GM19395 (cell line): ENCODE data around the gene CLDND1.
A peak's percentile ranks its signal among the peaks of the same experiment; 100 is the strongest.

Experiments used
- ATAC-seq: cut with Tn5 transposase; IDR thresholded peaks from one replicate; pipeline ENCODE4 v1.9.1; 2021; ENCODE audit warnings: mild to moderate bottlenecking, moderate library complexity; ENCODE audit not compliant: unreplicated experiment

The CLDND1 gene

GRCh38 chr3:98521897-98522543 is 682 bp downstream of the CLDND1 start:
- peak; percentile 51 for ATAC-seq

GRCh38 chr3:98519351-98519750 is 3.4 kb downstream of the CLDND1 start:
- no peak for ATAC-seq

DNA sequence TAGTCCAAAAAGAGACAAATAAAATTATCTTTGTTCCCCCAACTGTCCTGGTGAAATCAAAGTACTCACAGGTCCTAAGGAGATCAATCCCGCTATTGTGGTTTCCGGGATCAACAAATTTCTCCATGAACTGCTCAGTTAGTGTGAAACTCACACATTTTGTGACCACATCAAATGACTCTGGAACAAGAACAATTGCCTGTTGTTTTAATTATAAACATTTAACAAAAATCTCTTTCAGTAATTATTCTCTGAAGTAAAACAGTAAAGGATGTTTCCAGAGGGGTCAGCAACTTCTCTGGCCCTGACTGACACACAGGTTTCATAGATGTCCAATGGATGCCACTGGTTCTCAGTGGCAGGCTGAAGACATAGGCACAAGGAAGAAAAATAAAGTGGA is 3.9 kb downstream of the CLDND1 start:
- ATAC-seq = no peak

- ATAC-seq = no peak
These were observed 7.8 kb downstream of the CLDND1 start for GRCh38 chr3:98514948-98515347.

DNA sequence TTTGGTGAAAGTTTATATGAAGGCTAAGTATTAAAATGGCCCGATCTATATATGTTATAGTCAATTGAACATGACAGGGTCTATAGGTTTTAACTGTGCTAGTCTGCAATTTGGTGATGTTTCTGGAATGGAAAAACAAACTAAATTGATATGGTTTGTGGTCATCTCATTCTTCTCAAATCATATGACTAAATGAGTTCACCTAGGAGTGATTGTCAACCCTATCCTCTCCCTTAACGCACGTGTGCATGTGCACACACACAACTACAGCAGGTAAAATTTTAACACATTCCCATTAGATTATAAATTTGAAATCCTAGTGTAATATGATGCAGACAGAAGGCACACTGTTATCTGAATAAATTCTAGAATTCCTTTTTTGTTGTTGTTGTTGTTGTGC is 9.0 kb downstream of the CLDND1 start:
- ATAC-seq = no peak

GRCh38 chr3:98513091-98513511 is 9.6 kb downstream of the CLDND1 start:
- no peak for ATAC-seq

GRCh38 chr3:98512576-98512975 is 10.1 kb downstream of the CLDND1 start:
- no peak for ATAC-seq

- no peak for ATAC-seq
These were observed 14.1 kb downstream of the CLDND1 start for GRCh38 chr3:98508582-98508981.

DNA sequence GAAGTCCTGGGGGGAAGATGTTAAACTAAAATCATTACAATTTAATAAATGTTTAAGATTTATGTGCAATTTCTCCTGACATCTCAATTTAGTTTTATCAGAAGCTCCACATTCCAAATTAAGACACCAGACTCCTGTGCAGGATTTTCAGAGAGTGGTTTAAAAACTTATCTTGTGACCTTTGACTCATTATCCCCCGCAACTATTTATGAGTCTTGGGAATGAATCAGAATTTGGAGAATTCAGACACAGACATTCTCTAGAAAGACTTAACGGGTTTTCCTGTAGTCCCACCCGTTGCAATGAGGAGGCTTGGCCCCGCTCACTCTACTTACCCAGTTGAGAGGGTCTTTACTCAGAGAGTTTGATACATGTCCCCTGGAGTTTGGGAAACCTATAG is 18.2 kb downstream of the CLDND1 start:
- no peak for ATAC-seq

DNA sequence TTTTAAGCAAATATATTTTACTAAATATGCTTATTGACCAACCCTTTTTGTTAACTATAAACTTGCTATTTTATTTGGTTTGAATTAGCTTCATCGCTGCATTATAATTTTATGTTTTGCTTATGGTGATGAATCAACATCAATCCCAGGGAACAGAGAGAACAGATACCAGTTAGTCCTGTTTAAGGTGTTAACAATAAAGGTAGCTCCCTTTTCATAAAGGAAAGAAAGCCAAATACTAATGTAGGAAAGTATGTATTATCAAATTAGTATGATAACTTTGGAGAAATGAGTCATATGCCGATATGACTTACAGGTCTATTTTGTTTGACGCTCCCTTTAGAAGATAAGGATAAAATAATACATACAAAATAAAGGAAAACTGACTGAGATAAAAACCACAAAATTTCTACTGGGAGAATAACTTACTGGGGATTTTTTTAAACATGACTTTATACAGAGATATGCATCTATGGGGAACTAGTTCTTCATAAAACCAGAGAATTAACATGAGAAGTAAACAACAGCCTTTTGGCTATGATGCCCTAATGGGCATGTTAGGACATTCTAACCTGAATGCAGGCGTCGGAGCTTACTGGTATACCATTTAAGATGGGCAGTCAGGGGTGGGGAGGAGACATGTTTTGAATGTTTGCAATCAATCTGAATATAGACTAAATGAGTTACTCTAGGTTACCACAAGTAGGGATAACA is 20.7 kb downstream of the CLDND1 start:
- ATAC-seq = no peak

GRCh38 chr3:98501270-98501669 is 21.4 kb downstream of the CLDND1 start:
- ATAC-seq = no peak

GRCh38 chr3:98500019-98500418 is 22.7 kb downstream of the CLDND1 start:
- no peak for ATAC-seq

DNA sequence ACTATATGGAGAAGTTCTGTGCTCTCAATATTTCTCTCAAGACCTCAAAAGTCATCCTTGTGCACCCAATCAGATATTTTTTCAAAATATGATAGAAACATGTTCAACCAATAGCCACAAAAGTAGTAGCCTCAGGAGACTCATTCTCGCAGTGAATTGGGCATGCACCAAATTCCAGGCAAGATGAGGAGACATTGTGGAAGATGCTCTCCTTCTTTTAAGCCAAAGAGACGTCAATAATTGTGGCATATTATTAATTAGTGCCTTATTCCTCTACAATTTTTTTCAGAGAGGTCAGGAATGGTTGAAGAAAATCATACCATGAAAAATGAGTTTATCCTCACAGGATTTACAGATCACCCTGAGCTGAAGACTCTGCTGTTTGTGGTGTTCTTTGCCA is 25.3 kb downstream of the CLDND1 start, which contains the start of gene OR5K2:
Gene OR5K2 (plus strand): TSS at position 301 of the 400 bp plus-strand sequence. CDS start 0 bp downstream, at position 301.
- no peak for ATAC-seq

DNA sequence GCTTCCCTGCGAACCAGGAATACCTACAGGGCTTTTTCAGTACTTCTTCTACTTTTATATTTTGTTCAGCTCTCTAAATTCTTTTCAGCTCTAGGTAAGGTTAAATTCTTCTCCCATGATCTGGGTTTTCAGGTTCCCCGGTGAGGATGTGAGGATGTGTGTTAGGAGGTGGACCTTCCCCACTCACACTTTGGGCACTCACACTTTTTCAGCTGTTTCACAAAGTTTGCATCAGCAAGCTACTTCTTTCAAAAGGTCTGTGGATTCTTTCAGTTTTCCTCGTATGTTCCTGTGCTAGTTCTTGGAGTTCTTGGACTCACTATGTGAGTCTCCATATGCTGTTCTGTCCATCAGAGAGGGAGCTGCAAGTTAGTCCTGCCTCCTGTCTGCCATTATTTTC is 39.1 kb downstream of the CLDND1 start:
- ATAC-seq = no peak

GRCh38 chr3:98482717-98483482 is 39.8 kb downstream of the CLDND1 start:
- ATAC-seq = no peak
